Neural crest cell (in vitro differentiated cells): ENCODE measurements around the gene NRG3. TPM values are rescaled to one million over a fixed set of nuclear protein-coding genes. Genes with fewer than 3 reads are reported as not detected.

Experiments used
- DNase-seq: peaks from one replicate; pipeline ENCODE4 v3.0.0; 2021; ENCODE audit warnings: low read depth, mixed read lengths, low spot score
- H3K27ac Mint-ChIP-seq: one replicate; pipeline ENCODE4 v1.8.0; 2021; ENCODE audit warnings: mild to moderate bottlenecking, mixed read lengths; ENCODE audit not compliant: unreplicated experiment
- H3K27me3 Mint-ChIP-seq: 2 replicates; pipeline ENCODE4 v1.8.0; 2021; ENCODE audit warnings: low read depth, mild to moderate bottlenecking, mixed read lengths
- H3K36me3 Mint-ChIP-seq: 2 replicates; pipeline ENCODE4 v1.8.0; 2021; ENCODE audit warnings: low read depth, mild to moderate bottlenecking, mixed read lengths
- H3K4me1 Mint-ChIP-seq: 2 replicates; pipeline ENCODE4 v1.8.0; 2021; ENCODE audit warnings: mixed read lengths
- H3K4me3 Mint-ChIP-seq: one replicate; pipeline ENCODE4 v1.8.0; 2021; ENCODE audit warnings: mild to moderate bottlenecking, mixed read lengths
- H3K9me3 Mint-ChIP-seq: 2 replicates; pipeline ENCODE4 v1.8.0; 2021; ENCODE audit warnings: mixed read lengths
- total RNA-seq: library from RNA; stranded (reverse); gene quantifications from 2 replicates; pipeline ENCODE4 v1.2.1, GENCODE V29; 2021
- TF ChIP-seq, protein P1 (sequence below): fragments of 200-600 bp; sonication (generic); conservative IDR thresholded peaks from 2 replicates; pipeline ENCODE4 v1.5.0; 2021; ENCODE audit warnings: antibody characterized with exemption, mild to moderate bottlenecking

Gene NRG3
- total RNA-seq, 1 donor from 2014 or later, result 3.1 TPM

DNA sequence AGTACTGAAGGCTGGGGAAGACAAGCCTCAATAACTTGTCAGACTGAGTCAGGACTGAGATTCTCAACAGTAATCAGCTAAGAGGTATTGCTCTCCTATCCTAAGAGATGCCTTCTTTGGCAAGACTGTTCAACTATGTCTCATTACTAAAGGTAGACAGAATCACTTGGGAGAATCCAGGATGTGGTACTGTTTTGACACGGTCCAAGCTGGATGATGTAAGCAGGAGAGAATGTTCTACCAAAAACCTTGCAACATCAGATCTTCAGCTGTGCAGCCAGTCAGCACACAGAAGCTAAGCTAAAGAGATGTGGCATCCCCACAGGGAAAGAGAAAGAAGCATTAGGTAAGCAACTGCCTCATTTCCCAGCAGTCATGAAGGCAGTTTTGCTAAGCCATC is 391.4 kb downstream of the NRG3 start:
- Mint-ChIP-seq H3K36me3 (no peaks in the 10 kb centered on the region), H3K9me3 (no peaks in the 10 kb centered on the region), H3K27me3 (no peaks in the 10 kb centered on the region), H3K4me1 (no peaks in the 10 kb centered on the region), H3K4me3 (no peak overlapping the region), H3K27ac (no peak overlapping the region)
- TF ChIP-seq, protein P1, sequence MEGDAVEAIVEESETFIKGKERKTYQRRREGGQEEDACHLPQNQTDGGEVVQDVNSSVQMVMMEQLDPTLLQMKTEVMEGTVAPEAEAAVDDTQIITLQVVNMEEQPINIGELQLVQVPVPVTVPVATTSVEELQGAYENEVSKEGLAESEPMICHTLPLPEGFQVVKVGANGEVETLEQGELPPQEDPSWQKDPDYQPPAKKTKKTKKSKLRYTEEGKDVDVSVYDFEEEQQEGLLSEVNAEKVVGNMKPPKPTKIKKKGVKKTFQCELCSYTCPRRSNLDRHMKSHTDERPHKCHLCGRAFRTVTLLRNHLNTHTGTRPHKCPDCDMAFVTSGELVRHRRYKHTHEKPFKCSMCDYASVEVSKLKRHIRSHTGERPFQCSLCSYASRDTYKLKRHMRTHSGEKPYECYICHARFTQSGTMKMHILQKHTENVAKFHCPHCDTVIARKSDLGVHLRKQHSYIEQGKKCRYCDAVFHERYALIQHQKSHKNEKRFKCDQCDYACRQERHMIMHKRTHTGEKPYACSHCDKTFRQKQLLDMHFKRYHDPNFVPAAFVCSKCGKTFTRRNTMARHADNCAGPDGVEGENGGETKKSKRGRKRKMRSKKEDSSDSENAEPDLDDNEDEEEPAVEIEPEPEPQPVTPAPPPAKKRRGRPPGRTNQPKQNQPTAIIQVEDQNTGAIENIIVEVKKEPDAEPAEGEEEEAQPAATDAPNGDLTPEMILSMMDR, result no peak
- DNase-seq, result no peak

DNA sequence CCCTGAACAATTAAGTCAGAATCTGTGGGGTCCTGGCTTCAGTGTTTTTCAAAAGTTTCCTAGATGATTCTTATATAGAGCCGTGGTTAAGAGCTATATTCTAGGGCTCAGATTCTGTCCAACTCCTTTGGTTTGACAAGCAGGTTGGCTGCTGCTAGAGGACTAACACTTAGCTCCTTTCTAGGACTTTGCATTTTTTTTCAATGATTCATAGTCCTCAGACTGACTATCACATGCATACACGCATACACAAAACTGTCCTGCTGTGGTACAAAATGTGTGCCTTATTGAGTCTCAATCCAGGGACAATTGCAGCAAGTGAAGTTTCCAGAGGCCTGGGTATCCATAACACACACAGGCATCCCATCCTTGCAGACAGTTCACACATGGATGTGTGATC is 392.0 kb downstream of the NRG3 start:
- Mint-ChIP-seq H3K4me1 (no peaks in the 10 kb centered on the region), H3K9me3 (no peaks in the 10 kb centered on the region), H3K27ac (no peak overlapping the region), H3K27me3 (no peaks in the 10 kb centered on the region), H3K4me3 (no peak overlapping the region), H3K36me3 (no peaks in the 10 kb centered on the region)
- TF ChIP-seq, protein P1, result no peak
- DNase-seq, result no peak

GRCh38 chr10:82267465-82267864 is 392.5 kb downstream of the NRG3 start:
- no peak for DNase-seq
- no peaks in the 10 kb centered on the region for H3K9me3 Mint-ChIP-seq
- H3K4me3 Mint-ChIP-seq, result no peak overlapping the region
- no peaks in the 10 kb centered on the region for H3K36me3 Mint-ChIP-seq
- H3K4me1 Mint-ChIP-seq, result no peaks in the 10 kb centered on the region
- H3K27ac Mint-ChIP-seq, result no peak overlapping the region
- no peaks in the 10 kb centered on the region for H3K27me3 Mint-ChIP-seq
- TF ChIP-seq, protein P1, result no peak

DNA sequence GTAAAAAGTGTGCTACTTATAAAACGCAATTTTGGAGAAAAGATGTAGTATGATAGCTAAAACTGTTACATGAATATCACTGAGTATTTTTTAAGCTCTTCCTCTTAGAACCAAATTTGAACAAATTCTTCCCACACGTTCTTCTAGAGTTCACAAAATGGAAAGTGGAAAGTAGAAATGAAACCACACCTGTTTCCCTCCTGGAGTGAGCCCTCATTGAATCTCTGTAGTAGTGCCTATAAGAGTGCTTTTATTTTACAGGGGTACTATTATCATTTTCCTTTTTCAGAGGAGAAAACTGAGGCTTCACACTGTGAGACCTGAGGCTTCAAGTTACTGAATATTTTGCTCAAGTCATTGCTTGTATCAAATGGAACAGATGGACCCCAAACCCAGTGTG is 393.0 kb downstream of the NRG3 start:
- Mint-ChIP-seq H3K9me3 (no peaks in the 10 kb centered on the region), H3K27me3 (no peaks in the 10 kb centered on the region), H3K4me1 (no peaks in the 10 kb centered on the region), H3K27ac (no peak overlapping the region), H3K4me3 (no peak overlapping the region), H3K36me3 (no peaks in the 10 kb centered on the region)
- TF ChIP-seq, protein P1, result no peak
- DNase-seq, result no peak

GRCh38 chr10:82277591-82277990 is 402.6 kb downstream of the NRG3 start:
- no peaks in the 10 kb centered on the region for H3K9me3 Mint-ChIP-seq
- no peak overlapping the region for H3K4me3 Mint-ChIP-seq
- H3K36me3 Mint-ChIP-seq, result no peaks in the 10 kb centered on the region
- H3K27ac Mint-ChIP-seq, result no peak overlapping the region
- no peaks in the 10 kb centered on the region for H3K4me1 Mint-ChIP-seq
- TF ChIP-seq, protein P1, result no peak
- DNase-seq, result no peak
- no peaks in the 10 kb centered on the region for H3K27me3 Mint-ChIP-seq
